Prostate gland (tissue), 2 donors: ENCODE results near the gene RSPO1.

Experiments used
- CTCF ChIP-seq, 4 experiments: fragments of 200-600 bp in 2 of 4; fragments of 450-650 bp in 2 of 4; sonication (generic) in 2 of 4; IDR thresholded peaks; 1 replicate in 3 of 4; 2 replicates in 1 of 4; pipeline ENCODE4 v1.5.1; 2016 to 2019; ENCODE audit warnings: antibody characterized with exemption in 4 of 4, mild to moderate bottlenecking in 2 of 4, moderate library complexity in 2 of 4
- POLR2A ChIP-seq: fragments of 450-650 bp; IDR thresholded peaks from one replicate; pipeline ENCODE4 v1.6.1; 2016; ENCODE audit warnings: antibody characterized with exemption, mild to moderate bottlenecking
- POLR2AphosphoS5 ChIP-seq: sonication (generic); formaldehyde crosslinking; IDR thresholded peaks from one replicate; pipeline ENCODE4 v1.6.1; 2017; ENCODE audit warnings: antibody characterized with exemption

- TF ChIP-seq POLR2AphosphoS5 (no peak), POLR2A (no peak), CTCF (IDR thresholded peaks at IDR 0.05) (no peak)
Measured at GRCh38 chr1:37673920-37674319, 39.2 kb upstream of the RSPO1 start.
